Astrocyte (in vitro differentiated cells and primary cell): Measurements from ENCODE around the gene DLL3. TPM values are rescaled to one million over a fixed set of nuclear protein-coding genes. Genes with fewer than 3 reads are reported as not detected.

Experiments used
- DNase-seq: peaks from one replicate; pipeline ENCODE4 v3.0.0-alpha.2; 2010; ENCODE audit warnings: low read depth
- FAIRE-seq: peaks from 2 replicates; lab custom pipeline; 2011; peaks lifted over from hg19 to GRCh38; lab: Jason Lieb, UNC
- H2AFZ ChIP-seq: 2 replicates; pipeline ENCODE4 v1.6.0; 2012; ENCODE audit warnings: low read depth, low read length, inconsistent platforms
- H3K27ac ChIP-seq: 2 replicates; pipeline ENCODE4 v1.5.1; 2011; ENCODE audit warnings: low read depth, low read length, inconsistent platforms
- H3K27me3 ChIP-seq: 2 replicates; pipeline ENCODE4 v1.6.0; 2011; ENCODE audit warnings: low read length, inconsistent platforms; ENCODE audit not compliant: insufficient read depth
- H3K36me3 ChIP-seq: 2 replicates; pipeline ENCODE4 v1.5.1; 2011; ENCODE audit warnings: low read length, inconsistent platforms; ENCODE audit not compliant: insufficient read depth
- H3K4me1 ChIP-seq: 2 replicates; pipeline ENCODE4 v1.5.1; 2011; ENCODE audit warnings: low read length, inconsistent platforms; ENCODE audit not compliant: insufficient read depth
- H3K4me2 ChIP-seq: 2 replicates; pipeline ENCODE4 v1.6.0; 2012; ENCODE audit warnings: low read length, inconsistent platforms
- H3K4me3 ChIP-seq: 2 replicates; pipeline ENCODE4 v1.5.1; 2011; ENCODE audit warnings: low read depth, mild to moderate bottlenecking, low read length, inconsistent platforms; ENCODE audit not compliant: insufficient read depth
- H3K79me2 ChIP-seq: 2 replicates; pipeline ENCODE4 v1.6.0; 2012; ENCODE audit warnings: mild to moderate bottlenecking, low read length, inconsistent platforms; ENCODE audit not compliant: insufficient read depth
- H3K9ac ChIP-seq: 2 replicates; pipeline ENCODE4 v1.6.0; 2012; ENCODE audit warnings: mild to moderate bottlenecking, low read length, inconsistent platforms
- H3K9me3 ChIP-seq: 2 replicates; pipeline ENCODE4 v1.5.1; 2012; ENCODE audit warnings: low read depth, mild to moderate bottlenecking, low read length, inconsistent platforms; ENCODE audit not compliant: insufficient read depth
- H4K20me1 ChIP-seq: 2 replicates; pipeline ENCODE4 v1.6.0; 2012; ENCODE audit warnings: low read length, inconsistent platforms; ENCODE audit not compliant: insufficient read depth
- H3K27ac Mint-ChIP-seq: one replicate; pipeline ENCODE4 v1.8.0; 2021; ENCODE audit warnings: mild to moderate bottlenecking, mixed read lengths; ENCODE audit not compliant: unreplicated experiment
- H3K27me3 Mint-ChIP-seq: one replicate; pipeline ENCODE4 v1.8.0; 2021; ENCODE audit warnings: low read depth, mixed read lengths; ENCODE audit not compliant: unreplicated experiment
- H3K36me3 Mint-ChIP-seq: one replicate; pipeline ENCODE4 v1.8.0; 2021; ENCODE audit warnings: low read depth, mixed read lengths; ENCODE audit not compliant: unreplicated experiment
- H3K4me1 Mint-ChIP-seq: one replicate; pipeline ENCODE4 v1.8.0; 2021; ENCODE audit warnings: low read depth, mixed read lengths; ENCODE audit not compliant: unreplicated experiment
- H3K4me3 Mint-ChIP-seq: one replicate; pipeline ENCODE4 v1.8.0; 2021; ENCODE audit warnings: mild to moderate bottlenecking, moderate library complexity, mixed read lengths; ENCODE audit not compliant: unreplicated experiment
- H3K9me3 Mint-ChIP-seq: one replicate; pipeline ENCODE4 v1.8.0; 2021; ENCODE audit warnings: mild to moderate bottlenecking, mixed read lengths; ENCODE audit not compliant: unreplicated experiment
- CTCF ChIP-seq: IDR thresholded peaks from 2 replicates; pipeline ENCODE4 v1.5.1; 2011; ENCODE audit warnings: low read depth, mild to moderate bottlenecking, inconsistent platforms, low read length, moderate library complexity; ENCODE audit not compliant: insufficient read depth
- EZH2 ChIP-seq: IDR thresholded peaks from 2 replicates; pipeline ENCODE4 v1.6.1; 2012; ENCODE audit warnings: mild to moderate bottlenecking, low read length, inconsistent platforms; ENCODE audit not compliant: insufficient read depth
- total RNA-seq: library from RNA; stranded (reverse); gene quantifications from 2 replicates; pipeline ENCODE4 v1.2.1, GENCODE V29; 2021

The DLL3 gene
- total RNA-seq, 1 donor from 2014 or later = 0.84 TPM

GRCh38 chr19:39471756-39472536 is 26.8 kb upstream of the DLL3 start:
- Mint-ChIP-seq H3K27me3 (no peaks in the 10 kb centered on the region), H3K4me1 (peaks cover 3% of the 10 kb centered on the region), H3K27ac (no peak overlapping the region), H3K36me3 (peaks cover 40% of the 10 kb centered on the region), H3K4me3 (no peak overlapping the region), H3K9me3 (no peaks in the 10 kb centered on the region)
- Histone ChIP-seq H3K4me3 (no peak overlapping the region), H3K79me2 (no peaks in the 10 kb centered on the region), H3K27me3 (no peaks in the 10 kb centered on the region), H3K9me3 (no peaks in the 10 kb centered on the region), H3K4me2 (no peak overlapping the region), H3K36me3 (peaks cover 53% of the 10 kb centered on the region), H3K27ac (no peak overlapping the region), H4K20me1 (peaks cover 76% of the 10 kb centered on the region), H2AFZ (no peak overlapping the region), H3K4me1 (peaks cover 7% of the 10 kb centered on the region), H3K9ac (no peak overlapping the region)
- FAIRE-seq = no peak
- no peak for DNase-seq
- TF ChIP-seq EZH2 = no peak
- TF ChIP-seq CTCF = no peak

GRCh38 chr19:39472746-39473442 is 25.9 kb upstream of the DLL3 start:
- Histone ChIP-seq H3K4me1 (peaks cover 7% of the 10 kb centered on the region), H3K4me2 (no peak overlapping the region), H3K9me3 (no peaks in the 10 kb centered on the region), H3K9ac (no peak overlapping the region), H2AFZ (no peak overlapping the region), H3K27me3 (no peaks in the 10 kb centered on the region), H3K4me3 (no peak overlapping the region), H3K79me2 (no peaks in the 10 kb centered on the region), H3K27ac (no peak overlapping the region), H3K36me3 (peaks cover 53% of the 10 kb centered on the region), H4K20me1 (peaks cover 70% of the 10 kb centered on the region)
- peaks cover 40% of the 10 kb centered on the region for H3K36me3 Mint-ChIP-seq
- DNase-seq = no peak
- TF ChIP-seq EZH2 (no peak), CTCF (no peak)
- peaks cover 3% of the 10 kb centered on the region for H3K4me1 Mint-ChIP-seq
- H3K4me3 Mint-ChIP-seq = no peak overlapping the region
- no peaks in the 10 kb centered on the region for H3K27me3 Mint-ChIP-seq
- H3K27ac Mint-ChIP-seq = no peak overlapping the region
- no peaks in the 10 kb centered on the region for H3K9me3 Mint-ChIP-seq
- FAIRE-seq = no peak
